ENCODE data around the gene SLC13A1. TPM values are rescaled to one million over a fixed set of nuclear protein-coding genes. Genes with fewer than 3 reads are reported as not detected.

SLC13A1 gene
- total RNA-seq, 1 donor from 2014 or later, result not detected

DNA sequence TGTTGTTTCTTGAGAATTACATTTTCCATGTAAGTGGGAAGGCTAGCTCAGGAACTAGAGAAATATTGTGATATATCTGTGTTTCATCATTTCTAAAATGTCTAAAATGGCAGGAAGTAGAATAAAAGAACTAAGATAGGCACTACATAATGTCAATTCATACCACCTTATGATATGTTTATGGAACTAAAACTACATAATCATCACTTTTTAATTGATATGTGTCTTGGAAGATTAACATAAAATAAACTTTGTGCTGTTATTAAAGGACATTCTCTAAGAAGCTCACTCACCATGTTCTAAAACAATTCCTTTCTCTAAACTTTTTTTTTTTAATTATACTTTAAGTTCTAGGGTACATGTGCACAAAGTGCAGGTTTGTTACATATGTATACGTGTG lies 120.7 kb downstream of the SLC13A1 start:
- Histone ChIP-seq H3K4me1 (no peaks in the 10 kb centered on the region), H3K36me3 (no peaks in the 10 kb centered on the region), H3K9me3 (no peaks in the 10 kb centered on the region), H3K27ac (no peak overlapping the region), H3K4me3 (no peak overlapping the region), H3K27me3 (no peaks in the 10 kb centered on the region)
- intact Hi-C loops (cut with DNase I), result no loop called here
- DNase-seq (ENCODE audit: low spot score in 2 of 2), result no peak
- no peak for TF ChIP-seq CTCF (IDR thresholded peaks at IDR 0.05)

- no peaks in the 10 kb centered on the region for H3K36me3 ChIP-seq
- no peak for TF ChIP-seq CTCF (IDR thresholded peaks at IDR 0.05)
- intact Hi-C loops (cut with DNase I), result no loop called here
- H3K9me3 ChIP-seq, result no peaks in the 10 kb centered on the region
- no peak for DNase-seq (ENCODE audit: low spot score in 2 of 2)
- no peaks in the 10 kb centered on the region for H3K27me3 ChIP-seq
- H3K4me3 ChIP-seq, result no peak overlapping the region
- no peak overlapping the region for H3K27ac ChIP-seq
- no peaks in the 10 kb centered on the region for H3K4me1 ChIP-seq
Measured at GRCh38 chr7:123075838-123076467, 123.8 kb downstream of the SLC13A1 start.

- Histone ChIP-seq H3K4me3 (no peak overlapping the region), H3K27ac (no peak overlapping the region), H3K27me3 (no peaks in the 10 kb centered on the region), H3K9me3 (no peaks in the 10 kb centered on the region), H3K4me1 (no peaks in the 10 kb centered on the region), H3K36me3 (no peaks in the 10 kb centered on the region)
- intact Hi-C loops (cut with DNase I), result no loop called here
- DNase-seq (ENCODE audit: low spot score in 2 of 2), result no peak
- TF ChIP-seq CTCF (IDR thresholded peaks at IDR 0.05), result no peak
Measured at GRCh38 chr7:123070702-123071286, 129.0 kb downstream of the SLC13A1 start.

DNA sequence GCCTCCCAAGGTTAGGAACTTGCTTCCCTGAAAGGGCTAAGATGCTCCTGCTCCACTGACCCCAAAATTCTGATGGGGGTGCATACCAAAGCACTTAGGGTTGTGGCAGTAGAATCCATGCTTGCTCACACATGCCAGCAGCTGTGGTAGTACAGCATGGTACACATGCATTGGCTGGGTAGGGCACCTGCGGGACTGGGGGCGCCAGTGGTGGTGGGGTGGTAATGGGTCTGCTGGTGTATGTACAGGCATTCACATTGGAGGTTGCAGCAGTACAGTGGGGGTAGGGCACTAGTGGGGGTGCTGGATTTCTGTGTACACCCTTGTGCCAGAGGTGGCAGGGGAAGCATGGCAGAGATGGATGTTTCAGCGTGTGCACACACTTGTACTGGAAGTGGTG lies 132.0 kb downstream of the SLC13A1 start:
- Histone ChIP-seq H3K27ac (no peak overlapping the region), H3K4me1 (no peaks in the 10 kb centered on the region), H3K9me3 (no peaks in the 10 kb centered on the region), H3K4me3 (no peak overlapping the region), H3K36me3 (no peaks in the 10 kb centered on the region), H3K27me3 (no peaks in the 10 kb centered on the region)
- intact Hi-C loops (cut with DNase I), result no loop called here
- DNase-seq (ENCODE audit: low spot score in 2 of 2), result no peak
- no peak for TF ChIP-seq CTCF (IDR thresholded peaks at IDR 0.05)

Other genes starting within 250 kb of the SLC13A1 start
- gene TAS2R16, start 204.3 kb downstream of the SLC13A1 start, total RNA-seq, result not detected